Urothelium cell line (cell line): Measurements from ENCODE around the gene EXOC6.
A peak's percentile ranks its signal among the peaks of the same experiment; 100 is the strongest.
"Not testable (repeated sequence)": the region's sequence is repeated elsewhere in the genome, so short reads cannot be mapped to it uniquely, and the experiment has no call there.

Experiments used
- DNase-seq: peaks from one replicate; pipeline ENCODE4 v3.0.0; 2011; ENCODE audit warnings: low spot score, mixed read lengths
- FAIRE-seq: peaks from 2 replicates; lab custom pipeline; 2011; peaks lifted over from hg19 to GRCh38; lab: Jason Lieb, UNC

EXOC6 gene

DNA sequence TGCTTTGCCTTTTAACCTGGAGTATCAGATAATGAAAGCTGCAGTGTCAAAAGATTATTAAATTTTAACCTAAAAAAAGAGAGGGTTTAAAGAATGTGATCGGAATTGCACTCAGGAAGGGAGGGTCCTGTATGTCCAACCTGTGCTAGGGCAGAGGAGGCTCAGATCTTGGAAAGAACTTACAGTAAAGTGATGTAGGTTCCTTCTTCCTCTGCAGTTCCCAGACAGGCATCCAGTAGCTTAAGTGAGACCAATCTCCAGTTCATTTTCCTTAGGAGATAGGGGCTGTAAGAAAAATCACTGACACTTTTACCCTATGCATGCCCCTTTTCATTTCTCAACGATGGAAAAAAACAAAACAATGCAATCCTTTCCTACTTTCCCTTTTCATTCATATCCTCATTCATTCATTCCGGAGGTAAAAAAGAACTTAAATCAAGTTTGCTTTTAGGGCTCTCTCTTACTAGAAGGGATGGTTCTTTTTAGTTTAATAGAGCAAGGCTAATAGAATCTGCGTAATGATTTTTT lies 28.3 kb downstream of the EXOC6 start:
- DNase-seq (no peak), FAIRE-seq (no peak)

DNA sequence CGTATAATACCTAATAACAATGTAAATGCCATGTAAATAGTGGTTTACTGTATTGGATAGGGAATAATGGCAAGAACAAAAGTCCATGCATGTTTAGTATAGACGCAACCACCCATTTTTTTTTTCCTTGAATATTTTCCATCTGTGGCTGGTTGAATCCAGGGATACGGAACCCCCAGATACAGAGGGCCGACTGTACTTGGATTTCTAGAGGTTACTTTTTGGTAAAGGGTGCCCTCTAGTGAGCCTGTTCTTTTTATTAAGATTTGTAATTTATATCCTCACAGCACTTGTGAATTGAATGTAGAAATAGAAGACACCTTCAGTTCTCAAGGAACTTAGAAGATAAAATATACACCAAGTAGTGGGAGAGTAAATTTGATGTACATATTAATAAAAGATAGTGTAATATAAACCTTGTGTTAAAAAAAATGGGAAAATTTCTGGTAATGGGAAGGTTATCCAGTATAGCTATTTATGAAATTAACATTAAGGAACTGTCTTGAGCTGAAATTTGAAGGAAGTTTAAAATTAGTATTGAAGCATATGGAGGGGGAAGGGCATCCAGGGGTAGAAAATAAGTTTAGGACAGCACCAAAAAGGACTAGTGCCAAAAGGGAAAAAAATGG lies 32.0 kb downstream of the EXOC6 start:
- DNase-seq, result peak; percentile 5
- no peak for FAIRE-seq

DNA sequence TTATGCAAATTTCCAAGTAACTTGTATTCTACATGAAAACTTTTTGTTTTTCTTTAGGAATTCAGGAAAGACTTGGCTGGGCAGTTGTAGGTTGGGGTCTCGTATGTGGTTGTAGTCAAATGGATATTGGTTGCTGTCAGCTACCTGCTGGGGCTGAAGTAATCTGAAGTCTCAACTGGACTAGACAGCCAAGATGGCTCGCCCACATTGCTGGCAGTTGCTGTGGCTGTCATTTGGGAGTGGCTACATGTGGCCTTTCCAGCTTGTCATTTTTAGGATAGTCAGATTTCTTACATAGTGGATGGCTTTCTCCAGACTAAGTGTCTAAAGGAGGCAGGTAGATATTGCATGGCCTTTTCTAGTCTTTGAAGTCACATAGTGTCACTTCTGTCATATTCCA lies 32.6 kb downstream of the EXOC6 start:
- no peak for FAIRE-seq
- no peak for DNase-seq

DNA sequence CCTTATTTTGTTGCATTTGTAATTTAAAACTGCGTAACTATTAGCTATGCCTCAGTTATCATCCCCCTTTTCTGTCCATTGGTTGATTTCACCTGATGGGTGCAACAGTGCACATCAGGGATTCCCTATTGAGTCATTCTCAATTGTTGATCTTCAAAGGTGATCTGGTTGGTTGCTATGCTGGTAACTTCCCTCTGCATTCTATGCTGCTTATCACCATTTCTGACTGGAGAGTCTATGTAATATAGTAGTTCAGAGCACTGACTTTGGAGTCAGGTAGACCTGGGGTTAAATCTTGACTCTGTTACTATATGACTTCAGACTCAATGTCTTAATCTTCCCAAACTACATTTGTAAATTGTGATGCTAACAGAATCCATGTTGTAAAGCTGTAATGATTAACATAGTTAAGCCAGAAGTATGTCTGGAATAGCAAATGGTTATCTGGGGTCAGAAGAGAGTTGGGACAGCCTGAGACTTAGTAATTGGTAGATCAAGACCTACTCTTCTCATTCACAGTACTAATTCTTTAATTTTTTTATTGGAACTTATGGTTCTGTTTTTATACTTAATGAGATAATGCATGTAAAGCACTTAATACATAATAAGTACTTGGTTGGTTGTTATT lies 38.1 kb downstream of the EXOC6 start:
- DNase-seq, result no peak
- FAIRE-seq, result no peak

DNA sequence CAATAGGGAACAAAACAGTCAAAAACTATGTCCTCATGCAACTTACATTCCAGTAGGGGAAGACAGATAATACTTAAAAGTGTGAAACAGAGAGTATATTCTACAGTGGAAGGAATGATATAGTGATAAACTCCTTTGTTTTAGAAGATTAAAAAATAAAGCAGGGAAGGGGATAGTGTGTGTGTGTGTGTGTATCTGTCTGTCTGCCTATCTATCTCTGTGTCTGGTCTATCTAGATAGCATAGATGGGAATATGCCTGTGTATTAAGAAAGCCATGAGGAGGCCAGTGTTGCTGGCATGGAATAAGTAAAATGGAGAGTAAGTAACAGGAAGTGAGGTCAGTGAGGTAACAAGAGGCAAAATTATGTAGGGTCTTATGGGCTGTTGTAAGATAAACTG lies 42.2 kb downstream of the EXOC6 start:
- FAIRE-seq (peak; percentile 46), DNase-seq (no peak)

DNA sequence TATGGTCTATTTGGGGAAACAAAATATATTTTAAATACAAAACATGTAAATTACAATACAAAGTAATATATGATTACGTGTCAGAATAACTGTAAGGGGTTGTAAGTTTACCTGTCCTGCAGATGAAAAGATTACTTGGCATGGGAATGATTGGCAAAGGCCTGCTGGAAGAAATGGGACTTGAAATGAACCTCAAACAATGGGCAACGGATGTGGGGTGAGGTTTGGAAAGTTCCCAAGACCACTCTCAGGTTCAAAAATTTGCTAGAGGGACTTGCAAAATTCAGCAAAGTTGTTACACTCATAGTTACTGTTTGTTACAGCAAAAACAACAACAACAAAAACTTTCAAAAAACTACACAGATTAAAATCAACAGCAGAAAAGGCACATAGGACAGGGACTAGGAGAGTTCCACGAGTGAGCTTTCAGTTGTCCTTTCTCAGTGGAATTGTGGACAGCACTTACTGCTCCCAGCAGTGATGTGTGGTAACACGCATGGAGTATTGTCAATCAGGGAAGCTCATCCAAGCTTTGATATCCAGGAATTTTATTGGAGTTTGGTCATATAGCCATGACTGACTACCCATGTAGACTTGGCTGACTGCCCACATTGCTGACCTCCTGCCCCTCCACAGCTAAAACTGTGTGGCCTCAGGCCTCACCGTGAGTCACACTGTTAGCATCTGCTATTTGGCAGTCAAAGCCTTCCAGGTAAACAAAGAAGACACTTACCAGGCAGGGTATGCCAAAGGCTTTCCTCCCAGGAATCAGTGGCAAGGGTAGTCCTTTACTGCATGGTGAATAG lies 43.8 kb downstream of the EXOC6 start:
- FAIRE-seq (peak; percentile 94), DNase-seq (peak; percentile 79)

DNA sequence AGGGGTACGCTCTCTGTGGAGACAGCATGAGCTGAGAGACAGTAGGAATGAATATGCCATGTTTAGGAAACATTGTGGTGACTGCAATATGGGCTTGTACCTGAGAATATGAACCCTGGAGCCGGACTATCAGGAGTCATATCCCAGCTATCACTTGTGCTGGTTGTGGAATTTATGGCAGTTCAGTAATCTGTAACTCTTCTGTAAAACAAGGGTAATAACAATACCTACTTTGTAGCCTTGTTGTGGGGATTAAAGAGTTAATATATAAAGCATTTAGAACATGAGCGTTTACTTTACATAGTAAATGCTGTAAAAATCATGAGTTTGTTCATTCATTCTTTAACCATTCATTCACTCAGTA lies 44.4 kb downstream of the EXOC6 start:
- no peak for FAIRE-seq
- no peak for DNase-seq

DNA sequence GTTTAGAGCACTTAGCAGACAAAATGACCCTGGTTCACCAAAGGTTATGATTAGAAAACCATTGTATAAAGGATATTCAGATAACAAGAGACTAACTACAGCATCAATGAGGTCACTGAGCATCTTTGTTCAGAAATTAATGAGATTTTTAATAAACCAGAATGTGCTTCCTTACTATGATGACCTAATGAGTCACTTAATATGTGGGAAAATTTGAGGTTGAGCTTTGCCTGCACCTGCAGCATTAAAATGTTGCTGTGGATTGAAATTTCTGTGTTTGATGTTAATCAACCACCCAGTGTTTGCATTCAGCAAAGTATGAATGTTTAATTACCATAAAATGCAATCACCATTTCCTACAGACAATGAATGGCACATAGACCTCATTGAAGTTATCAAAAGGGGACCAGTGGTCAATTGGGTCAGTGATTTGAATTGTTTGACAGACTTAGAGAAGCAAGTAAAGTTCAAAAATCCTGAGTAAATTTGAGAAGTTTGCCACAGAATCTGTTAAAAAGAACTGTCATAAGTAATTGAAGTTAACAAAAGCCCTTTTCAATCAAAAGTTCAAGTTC lies 45.8 kb downstream of the EXOC6 start:
- FAIRE-seq, result no peak
- no peak for DNase-seq

DNA sequence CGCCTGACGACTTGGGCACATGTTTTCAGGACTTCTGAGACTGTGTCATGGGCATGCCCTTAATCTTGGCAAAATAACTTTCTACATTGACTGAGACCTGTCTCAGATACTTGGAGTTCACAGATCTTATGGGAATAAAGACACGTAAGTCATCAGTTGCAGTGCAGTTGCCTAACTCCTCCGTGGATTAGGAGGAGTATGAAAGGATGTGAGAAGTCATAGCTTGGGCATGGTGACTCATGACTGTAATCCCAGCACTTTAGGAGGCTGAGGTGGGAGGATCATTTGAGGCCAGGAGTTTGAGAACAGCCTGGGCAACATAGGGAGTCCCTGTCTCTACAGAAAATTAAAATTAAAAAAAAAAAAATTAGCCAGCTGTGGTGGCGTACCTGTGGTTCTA lies 49.6 kb downstream of the EXOC6 start:
- DNase-seq (no peak), FAIRE-seq (no peak)

DNA sequence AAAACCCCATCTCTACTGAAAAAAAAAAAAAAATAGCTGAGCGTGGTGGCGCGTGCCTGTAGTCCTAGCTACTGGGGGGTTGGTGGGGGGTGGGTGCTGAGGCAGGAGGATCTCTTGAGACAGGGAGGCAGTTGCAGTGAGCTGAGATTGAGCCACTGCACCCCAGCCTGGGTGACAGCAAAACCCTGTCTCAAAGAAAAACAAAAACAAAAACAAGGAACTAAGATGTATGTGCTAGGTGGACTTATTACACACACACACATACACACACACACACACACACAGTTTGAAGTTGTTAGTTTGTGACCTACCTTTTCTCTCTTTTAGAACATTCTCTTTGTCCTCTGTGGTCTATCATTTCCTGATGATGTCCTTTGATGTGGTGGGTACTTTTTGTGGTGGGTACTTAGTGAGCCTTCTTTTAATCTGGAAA lies 53.5 kb downstream of the EXOC6 start:
- FAIRE-seq (no peak), DNase-seq (no peak)

DNA sequence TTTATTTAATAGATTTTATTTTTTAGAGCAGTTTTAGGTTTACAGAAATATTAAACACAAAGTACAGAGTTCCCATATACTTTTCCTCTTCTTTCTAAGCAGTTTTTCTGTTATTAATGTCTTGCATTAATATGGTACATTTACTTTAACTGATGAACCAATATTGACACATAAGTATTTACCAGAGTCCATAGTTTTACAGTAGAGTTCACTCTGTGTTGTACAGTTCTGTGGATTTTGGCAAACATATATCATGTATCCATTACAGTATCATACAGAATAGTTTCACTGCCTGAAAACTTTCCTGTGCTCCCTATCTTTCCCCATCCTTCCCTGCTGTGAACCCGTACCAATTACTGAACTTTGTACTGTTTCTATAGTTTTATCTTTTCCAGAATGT lies 55.3 kb downstream of the EXOC6 start:
- FAIRE-seq, result no peak
- no peak for DNase-seq

DNA sequence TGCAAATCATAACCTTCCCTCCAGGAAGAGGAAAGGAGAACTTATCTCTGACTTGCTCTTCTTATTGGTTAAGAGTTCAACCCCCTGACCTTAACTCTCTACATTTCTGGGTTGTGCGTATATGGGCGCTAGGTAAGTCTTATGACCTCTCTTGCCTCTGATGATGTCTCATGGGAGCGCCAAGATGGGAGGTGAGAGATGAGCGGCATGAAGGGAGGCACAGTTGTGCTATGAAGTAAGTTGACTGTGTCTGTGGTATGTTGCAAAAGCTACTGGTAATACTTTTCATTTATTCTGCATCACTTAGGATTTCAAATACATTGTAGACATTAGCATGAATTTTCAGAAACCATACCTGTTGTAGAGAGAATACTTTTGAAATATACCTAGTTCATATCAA lies 59.0 kb downstream of the EXOC6 start:
- no peak for FAIRE-seq
- DNase-seq, result no peak

DNA sequence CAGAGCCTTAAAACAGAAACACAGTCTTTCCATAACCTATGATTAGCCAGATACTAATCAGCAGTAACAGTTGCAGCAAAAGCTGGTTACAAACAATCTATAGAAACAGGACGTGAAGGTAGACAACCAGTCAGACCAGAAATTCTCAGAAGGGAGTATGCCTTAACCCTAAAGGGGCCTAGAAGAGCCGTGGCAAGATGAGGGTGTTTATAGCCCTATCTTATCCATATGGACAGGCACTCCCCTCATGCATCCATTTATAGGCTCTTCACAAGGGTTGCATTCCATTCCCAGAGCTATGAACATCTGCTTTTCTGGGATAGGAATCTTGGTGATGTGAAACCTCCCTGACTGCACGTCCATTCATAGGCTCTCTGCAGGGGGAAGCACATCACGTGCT lies 64.3 kb downstream of the EXOC6 start:
- FAIRE-seq, DNase-seq: not testable (repeated sequence)

DNA sequence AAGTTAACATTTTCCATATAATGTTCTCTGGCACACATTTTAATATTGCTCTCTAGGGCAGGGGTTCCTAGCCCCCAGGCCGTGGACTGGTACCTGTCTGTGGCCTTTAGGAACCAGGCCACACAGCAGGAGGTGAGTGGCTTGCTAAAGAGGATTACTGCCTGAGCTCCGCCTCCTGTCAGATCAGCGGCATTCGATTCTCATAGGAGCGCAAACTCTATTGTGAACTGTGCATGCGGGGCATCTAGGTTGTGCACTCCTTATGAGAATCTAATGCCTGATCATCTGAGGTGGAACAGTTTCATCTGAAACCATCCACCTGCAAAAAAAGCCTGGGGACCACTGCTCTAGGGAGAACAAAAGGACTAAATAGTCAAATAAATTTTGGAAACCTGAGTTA lies 65.7 kb downstream of the EXOC6 start:
- FAIRE-seq (no peak), DNase-seq (no peak)

DNA sequence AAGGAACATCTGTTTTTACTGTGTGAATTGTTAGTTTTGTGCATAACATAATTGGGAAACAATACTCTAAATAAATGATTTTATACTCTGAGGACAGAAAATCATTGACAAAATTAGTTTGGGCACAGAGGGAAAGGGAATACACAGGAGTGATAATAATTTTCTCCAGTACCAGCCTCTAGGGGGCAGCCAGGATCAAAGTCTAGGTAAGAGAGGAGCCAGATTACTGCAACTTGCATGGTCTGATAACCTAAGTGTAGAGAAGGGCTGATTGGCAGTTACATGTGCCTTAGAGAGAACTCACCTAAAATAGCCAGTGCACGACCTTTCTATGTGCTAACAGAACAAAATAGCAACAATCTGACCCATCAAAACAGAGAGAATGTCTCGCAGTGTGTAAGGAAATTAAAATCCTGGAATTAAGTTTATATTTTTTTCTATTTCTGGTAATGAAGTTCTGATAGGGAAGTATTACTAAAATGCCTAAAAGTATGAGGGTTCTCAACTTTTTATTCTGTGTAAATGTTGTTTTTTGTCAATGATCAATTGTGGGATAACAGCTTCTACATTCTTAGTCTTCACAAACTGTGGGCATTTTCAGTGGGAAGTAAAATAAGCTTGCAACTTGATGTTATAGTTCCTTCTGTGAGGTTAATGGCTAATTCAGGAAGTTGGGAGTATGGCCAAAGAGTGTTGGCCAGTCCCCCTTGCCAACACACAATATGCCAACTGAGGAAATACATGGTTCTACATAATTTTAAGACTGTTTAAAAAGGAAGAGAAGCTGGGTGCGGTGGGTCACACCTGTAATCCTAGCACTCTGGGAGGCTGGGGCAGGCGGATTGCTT lies 66.4 kb downstream of the EXOC6 start:
- FAIRE-seq (no peak), DNase-seq (peak; percentile 41)

DNA sequence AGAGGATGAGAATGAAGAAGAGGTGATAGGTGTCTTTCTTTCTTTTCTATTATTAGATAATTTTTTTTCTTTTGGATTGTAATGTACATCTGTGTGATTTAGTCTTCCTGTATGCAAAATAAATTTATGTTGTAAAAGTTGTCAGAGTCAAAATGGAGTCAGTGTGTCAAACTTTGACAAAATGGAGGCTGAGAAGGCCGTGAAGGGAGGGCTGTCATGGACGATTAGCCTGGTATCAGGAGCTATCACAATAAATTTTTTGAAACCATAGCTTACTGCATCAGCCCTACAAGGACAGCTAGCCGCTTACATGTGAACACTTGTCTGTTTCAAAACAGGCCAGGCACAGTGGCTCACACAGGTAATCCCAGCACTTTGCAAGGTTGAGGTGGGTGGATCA lies 67.6 kb downstream of the EXOC6 start:
- DNase-seq, result no peak
- FAIRE-seq, result no peak

DNA sequence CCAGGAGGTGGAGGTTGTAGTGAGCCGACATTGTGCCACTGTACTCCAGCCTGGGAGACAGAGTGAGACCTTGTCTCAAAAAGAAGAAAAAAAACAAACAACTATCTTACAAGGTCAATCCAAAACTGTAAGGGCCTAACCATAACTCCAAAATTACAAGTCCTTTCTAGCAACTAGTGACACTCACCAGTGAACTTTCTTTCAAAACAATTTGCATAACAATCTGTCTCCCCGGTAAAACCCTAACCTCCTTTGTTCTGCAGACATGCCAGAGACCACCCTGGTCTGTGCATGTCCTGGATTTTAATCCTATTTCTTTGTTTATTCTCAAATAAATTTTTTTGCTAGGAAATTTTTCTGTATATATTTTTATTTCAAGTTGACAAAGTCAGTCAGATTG lies 68.1 kb downstream of the EXOC6 start:
- DNase-seq (no peak), FAIRE-seq (no peak)

DNA sequence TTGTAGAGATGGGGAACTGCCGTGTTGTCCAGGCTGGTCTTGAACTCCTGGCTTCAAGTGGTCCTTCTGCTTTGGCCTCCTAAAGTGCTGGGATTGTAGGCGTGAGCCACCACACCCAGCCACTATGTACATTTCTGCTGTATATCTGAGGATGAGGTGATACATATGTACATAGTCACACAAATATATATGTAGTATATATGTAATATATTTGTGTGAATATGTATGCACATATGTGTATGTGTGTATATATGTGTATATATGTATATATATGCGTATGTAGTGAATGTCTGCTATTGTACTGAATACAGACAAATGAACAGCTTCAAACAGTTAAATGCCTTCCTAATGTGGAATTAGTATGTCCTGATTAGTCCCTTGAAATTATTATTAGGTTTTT lies 70.3 kb downstream of the EXOC6 start:
- FAIRE-seq (no peak), DNase-seq (no peak)

DNA sequence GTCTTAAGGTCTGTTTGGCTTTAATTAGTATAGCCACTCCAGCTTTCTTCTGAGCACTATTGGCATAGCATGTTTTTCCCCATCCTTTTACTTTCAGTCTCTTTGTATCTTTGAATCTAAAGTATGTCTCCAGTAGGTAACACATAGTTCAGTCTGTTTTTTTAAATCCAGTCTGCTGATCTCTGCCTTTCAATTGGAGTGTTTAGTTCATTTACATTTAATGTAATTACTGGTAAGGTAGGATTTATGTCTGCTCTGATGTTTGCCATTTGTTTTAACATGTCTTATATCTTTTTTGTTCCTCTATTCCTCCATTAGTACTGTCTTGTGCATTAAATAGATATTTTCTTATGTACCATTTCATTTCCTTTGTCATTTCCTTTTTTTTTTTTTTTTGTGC lies 72.5 kb downstream of the EXOC6 start:
- DNase-seq, result no peak
- no peak for FAIRE-seq

DNA sequence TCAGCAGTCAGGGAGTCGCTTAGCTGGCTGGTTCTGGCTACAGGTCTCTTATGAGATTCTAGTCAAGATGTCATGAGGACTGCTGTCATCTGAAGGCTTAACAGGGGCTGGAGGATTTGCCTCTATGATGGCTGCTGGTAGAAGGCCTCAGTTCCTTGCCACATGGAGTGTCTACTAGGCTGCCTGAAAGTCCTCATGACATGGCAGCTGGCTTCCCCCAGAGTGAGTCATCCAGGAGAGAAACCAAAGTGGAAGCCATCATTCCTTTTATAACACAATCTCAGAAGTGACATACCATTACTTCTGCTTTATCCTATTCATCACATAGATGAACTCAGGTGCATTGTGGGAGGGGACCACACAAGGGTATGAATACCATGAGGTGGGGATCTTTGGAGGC lies 75.1 kb downstream of the EXOC6 start:
- FAIRE-seq, result peak; percentile 32
- DNase-seq, result peak; percentile 1

DNA sequence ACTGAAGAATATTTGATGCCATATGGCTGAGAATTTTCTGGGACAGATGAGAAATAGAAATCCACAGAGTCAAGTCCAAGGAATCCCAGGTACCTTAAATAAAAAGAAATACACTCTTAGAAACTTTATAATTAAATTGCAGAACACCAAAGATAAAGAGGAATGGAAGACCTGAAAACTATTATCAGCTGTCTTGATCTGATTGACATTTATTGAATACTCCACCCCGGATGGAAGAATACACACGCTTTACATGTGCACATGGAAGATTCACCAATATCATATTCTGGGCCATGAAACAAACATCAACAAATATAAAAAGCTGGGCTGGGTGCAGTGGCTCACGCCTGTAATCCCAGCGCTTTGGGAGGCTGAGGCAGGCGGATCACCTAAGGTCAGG lies 81.6 kb downstream of the EXOC6 start:
- FAIRE-seq (no peak), DNase-seq (no peak)
